ENCODE measurements around the gene ZDHHC11B.
"Not testable (repeated sequence)": the region's sequence is repeated elsewhere in the genome, so short reads cannot be mapped to it uniquely, and the experiment has no call there.

GRCh38 chr5:754143-754632 lies 30.3 kb downstream of the ZDHHC11B start:
- not testable (repeated sequence) for TF ChIP-seq POLR2A (IDR thresholded peaks at IDR 0.05); POLR2AphosphoS5 (IDR thresholded peaks at IDR 0.05; ENCODE audit: insufficient read depth in 1 of 2, low read depth in 1 of 2)
- TF ChIP-seq, protein P1, sequence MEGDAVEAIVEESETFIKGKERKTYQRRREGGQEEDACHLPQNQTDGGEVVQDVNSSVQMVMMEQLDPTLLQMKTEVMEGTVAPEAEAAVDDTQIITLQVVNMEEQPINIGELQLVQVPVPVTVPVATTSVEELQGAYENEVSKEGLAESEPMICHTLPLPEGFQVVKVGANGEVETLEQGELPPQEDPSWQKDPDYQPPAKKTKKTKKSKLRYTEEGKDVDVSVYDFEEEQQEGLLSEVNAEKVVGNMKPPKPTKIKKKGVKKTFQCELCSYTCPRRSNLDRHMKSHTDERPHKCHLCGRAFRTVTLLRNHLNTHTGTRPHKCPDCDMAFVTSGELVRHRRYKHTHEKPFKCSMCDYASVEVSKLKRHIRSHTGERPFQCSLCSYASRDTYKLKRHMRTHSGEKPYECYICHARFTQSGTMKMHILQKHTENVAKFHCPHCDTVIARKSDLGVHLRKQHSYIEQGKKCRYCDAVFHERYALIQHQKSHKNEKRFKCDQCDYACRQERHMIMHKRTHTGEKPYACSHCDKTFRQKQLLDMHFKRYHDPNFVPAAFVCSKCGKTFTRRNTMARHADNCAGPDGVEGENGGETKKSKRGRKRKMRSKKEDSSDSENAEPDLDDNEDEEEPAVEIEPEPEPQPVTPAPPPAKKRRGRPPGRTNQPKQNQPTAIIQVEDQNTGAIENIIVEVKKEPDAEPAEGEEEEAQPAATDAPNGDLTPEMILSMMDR (IDR thresholded peaks at IDR 0.05): not testable (repeated sequence)
